ENCODE measurements around the gene RAB11FIP5. TPM values are rescaled to one million over a fixed set of nuclear protein-coding genes. Genes with fewer than 3 reads are reported as not detected.

The RAB11FIP5 gene
- total and polyA plus RNA-seq, 9 donors, result 16.1 to 57.3 (median 25.0) TPM

DNA sequence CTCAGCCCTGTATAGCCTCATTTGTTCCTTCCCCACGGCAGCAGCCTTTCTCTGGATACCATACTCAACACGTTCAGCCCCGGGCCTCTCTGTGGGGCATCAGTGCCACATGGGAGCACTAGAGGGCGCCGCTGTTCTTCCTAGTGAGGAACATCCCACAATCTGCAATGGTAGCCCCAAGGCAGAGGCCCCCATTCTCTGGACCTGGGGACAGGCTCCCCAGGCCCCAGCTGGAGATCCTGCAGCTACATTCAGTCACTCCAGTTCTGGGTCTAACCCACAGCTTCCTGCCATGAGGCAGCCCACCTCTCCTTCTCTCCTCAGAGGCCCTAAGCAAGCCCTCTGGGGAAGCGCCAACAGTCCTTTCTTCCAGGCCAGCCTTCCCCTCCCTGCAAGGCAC is 27.1 kb downstream of the RAB11FIP5 start:
- WGBS, 3 donors, result 18 to 21% (median 19%) methylated on average over 6 of the region's 6 CpGs
- intact Hi-C loops (cut with DNase I), result loop anchor here (2.0 to 10.0 kb wide), 4 partner anchors 71 to 191 kb away; no protein-coding TSS in a partner anchor
- no peak for TF ChIP-seq POLR2A (IDR thresholded peaks at IDR 0.05)
- TF ChIP-seq, protein P1, sequence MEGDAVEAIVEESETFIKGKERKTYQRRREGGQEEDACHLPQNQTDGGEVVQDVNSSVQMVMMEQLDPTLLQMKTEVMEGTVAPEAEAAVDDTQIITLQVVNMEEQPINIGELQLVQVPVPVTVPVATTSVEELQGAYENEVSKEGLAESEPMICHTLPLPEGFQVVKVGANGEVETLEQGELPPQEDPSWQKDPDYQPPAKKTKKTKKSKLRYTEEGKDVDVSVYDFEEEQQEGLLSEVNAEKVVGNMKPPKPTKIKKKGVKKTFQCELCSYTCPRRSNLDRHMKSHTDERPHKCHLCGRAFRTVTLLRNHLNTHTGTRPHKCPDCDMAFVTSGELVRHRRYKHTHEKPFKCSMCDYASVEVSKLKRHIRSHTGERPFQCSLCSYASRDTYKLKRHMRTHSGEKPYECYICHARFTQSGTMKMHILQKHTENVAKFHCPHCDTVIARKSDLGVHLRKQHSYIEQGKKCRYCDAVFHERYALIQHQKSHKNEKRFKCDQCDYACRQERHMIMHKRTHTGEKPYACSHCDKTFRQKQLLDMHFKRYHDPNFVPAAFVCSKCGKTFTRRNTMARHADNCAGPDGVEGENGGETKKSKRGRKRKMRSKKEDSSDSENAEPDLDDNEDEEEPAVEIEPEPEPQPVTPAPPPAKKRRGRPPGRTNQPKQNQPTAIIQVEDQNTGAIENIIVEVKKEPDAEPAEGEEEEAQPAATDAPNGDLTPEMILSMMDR (IDR thresholded peaks at IDR 0.05), result peak; percentile 56 to 64 (median 58)
- Histone ChIP-seq H3K4me1 (ENCODE audit: insufficient read depth) (no peaks in the 10 kb centered on the region), H3K36me3 (no peaks in the 10 kb centered on the region), H3K27me3 (no peaks in the 10 kb centered on the region), H3K27ac (no peak overlapping the region), H3K9me3 (no peaks in the 10 kb centered on the region), H3K4me3 (no peak overlapping the region)
- DNase-seq, result peak; percentile 67 to 87 (median 82)

DNA sequence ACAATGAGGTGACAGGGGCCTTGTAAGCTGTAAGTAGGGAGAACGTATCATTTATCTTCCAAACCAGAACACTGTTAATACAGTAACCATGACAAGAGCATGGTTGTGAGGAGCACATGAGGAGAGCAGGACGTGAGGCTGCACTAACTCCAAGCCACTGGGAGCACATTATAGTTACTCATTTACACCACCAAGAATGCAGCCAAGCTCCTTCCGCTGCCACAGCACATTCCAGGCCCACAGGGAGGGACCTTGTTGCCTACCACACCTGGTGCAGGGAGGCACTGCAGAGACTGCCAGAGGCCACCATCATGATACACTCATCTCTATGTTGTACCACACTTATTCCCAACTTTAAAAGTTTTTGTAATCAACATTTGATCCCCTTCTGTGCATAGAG is 27.8 kb downstream of the RAB11FIP5 start:
- Histone ChIP-seq H3K27ac (no peak overlapping the region), H3K27me3 (no peaks in the 10 kb centered on the region), H3K4me3 (no peak overlapping the region), H3K36me3 (no peaks in the 10 kb centered on the region), H3K9me3 (no peaks in the 10 kb centered on the region), H3K4me1 (ENCODE audit: insufficient read depth) (no peaks in the 10 kb centered on the region)
- 85 to 93% (median 86%) methylated on average over 3 of the region's 3 CpGs for WGBS, 3 donors
- DNase-seq, result no peak
- TF ChIP-seq EP300 (IDR thresholded peaks at IDR 0.05) (no peak), POLR2A (IDR thresholded peaks at IDR 0.05) (no peak)
- TF ChIP-seq, protein P1 (IDR thresholded peaks at IDR 0.05), result no peak
- intact Hi-C loops (cut with DNase I), result loop anchor here in 3 of 4 donors (5.0 to 10.0 kb wide), 3 partner anchors 77 to 190 kb away; no protein-coding TSS in a partner anchor

DNA sequence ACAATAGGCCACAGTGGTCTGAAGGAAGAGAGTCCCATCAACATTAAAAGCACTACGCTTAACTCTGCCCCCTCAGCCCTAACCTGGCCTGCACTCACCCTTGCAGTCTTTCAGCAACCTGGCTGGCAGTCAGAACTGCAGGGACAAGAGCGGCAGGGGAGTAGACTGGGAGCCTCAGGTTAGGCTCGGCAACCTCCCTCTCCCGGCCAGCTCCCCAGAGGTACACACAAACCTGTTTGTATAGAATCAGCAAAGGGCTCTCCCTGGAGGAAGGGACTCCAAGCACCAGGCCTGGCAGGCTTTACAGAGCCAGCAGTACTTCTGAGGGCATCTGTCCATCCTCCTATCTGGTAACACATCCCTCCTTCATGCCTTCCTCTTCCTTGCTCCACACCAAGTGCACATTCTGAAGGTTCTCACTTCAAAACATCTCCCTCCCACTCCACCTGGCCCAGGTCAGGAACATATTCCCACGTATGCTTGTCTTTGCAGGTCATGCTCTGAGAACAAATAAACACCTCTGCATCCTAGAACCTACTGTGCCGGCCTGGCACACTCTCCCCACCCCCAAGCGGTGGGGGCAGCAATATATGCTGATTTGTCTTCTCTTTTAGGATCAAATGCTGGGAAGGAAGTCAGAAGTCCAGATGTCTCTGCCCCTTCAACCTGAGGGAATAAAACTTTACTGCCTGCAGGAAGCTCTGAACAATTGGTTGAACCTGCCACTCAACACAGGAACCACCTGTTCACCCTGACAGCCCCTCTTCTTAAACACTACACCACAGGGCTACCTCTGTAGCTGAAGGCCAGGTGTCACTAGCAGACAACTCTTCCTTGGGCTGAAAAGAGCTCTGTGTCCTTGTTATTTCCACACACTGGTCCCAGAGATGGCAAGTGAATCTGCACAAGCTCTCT is 28.6 kb downstream of the RAB11FIP5 start:
- TF ChIP-seq, protein P1 (IDR thresholded peaks at IDR 0.05), result no peak
- no peak for TF ChIP-seq EP300 (IDR thresholded peaks at IDR 0.05)
- no peak for TF ChIP-seq POLR2A (IDR thresholded peaks at IDR 0.05)
- Histone ChIP-seq H3K4me1 (ENCODE audit: insufficient read depth) (no peaks in the 10 kb centered on the region), H3K4me3 (no peak overlapping the region)

DNA sequence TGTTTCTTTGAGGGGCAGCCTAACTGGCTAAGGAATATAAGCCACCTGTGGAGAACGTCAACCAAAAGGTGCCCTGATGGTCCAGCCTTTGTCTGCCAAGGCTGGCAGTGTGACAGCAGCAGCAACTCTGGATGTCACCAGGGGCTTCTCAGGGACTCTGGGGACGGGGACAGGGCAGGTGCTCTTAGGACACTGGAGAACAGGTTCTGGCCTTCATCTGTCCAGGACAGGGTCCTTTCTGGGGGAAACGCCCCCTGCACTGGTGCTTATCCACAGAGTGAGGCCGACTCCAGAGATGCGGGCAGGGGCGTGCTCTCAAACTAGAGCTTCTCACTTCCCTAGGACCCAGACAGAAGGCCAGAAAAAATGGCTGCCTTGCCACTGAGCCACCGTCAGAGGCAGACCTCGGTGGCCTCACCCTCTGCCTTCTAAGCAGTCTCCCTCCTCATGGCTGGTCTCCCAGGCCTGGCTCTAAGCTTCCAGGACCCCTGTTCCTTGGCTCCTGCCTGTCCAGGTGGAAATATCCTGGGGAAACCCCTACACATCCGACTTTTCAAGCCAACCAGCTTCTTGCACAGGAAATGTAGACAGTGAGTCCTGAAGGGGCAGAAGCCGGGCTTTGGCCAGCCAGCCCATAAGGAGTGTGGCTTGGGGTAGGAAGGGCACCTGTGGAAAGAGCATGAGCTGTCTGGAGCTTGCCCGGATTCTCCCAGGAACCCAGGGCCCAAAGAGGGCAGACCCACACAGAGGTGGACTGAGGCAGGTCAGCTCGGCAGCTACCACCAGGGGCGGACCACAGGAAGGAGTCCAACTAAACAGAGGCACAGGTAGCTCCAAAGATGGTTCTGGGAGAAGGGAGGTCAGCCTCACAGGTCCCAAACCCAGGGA is 30.0 kb downstream of the RAB11FIP5 start:
- Histone ChIP-seq H3K4me3 (no peak overlapping the region), H3K36me3 (no peaks in the 10 kb centered on the region), H3K4me1 (ENCODE audit: insufficient read depth) (no peaks in the 10 kb centered on the region), H3K27me3 (no peaks in the 10 kb centered on the region), H3K27ac (no peak overlapping the region), H3K9me3 (no peaks in the 10 kb centered on the region)
- 85% methylated on average over 13 of the region's 13 CpGs for WGBS, 3 donors
- DNase-seq, result no peak
- intact Hi-C loops (cut with DNase I), result loop anchor here in 1 of 4 donors (10.0 kb wide), 1 partner anchor 188 kb away; no protein-coding TSS in a partner anchor
- no peak for TF ChIP-seq POLR2A (IDR thresholded peaks at IDR 0.05)
- no peak for TF ChIP-seq EP300 (IDR thresholded peaks at IDR 0.05)
- TF ChIP-seq, protein P1 (IDR thresholded peaks at IDR 0.05), result no peak

More for the DNA sequence above, 28.6 kb downstream of the RAB11FIP5 start:
- DNase-seq, result no peak
- no peaks in the 10 kb centered on the region for H3K36me3 ChIP-seq
- no peak overlapping the region for H3K27ac ChIP-seq
- H3K27me3 ChIP-seq, result no peaks in the 10 kb centered on the region
- WGBS, 3 donors, result 83 to 88% (median 87%) methylated on average over 7 of the region's 7 CpGs
- no peaks in the 10 kb centered on the region for H3K9me3 ChIP-seq
- intact Hi-C loops (cut with DNase I), result loop anchor here in 1 of 4 donors (10.0 kb wide), 1 partner anchor 189 kb away; no protein-coding TSS in a partner anchor
